Psoas muscle (tissue), 8 donors: ENCODE data around the gene XYLB. TPM values are rescaled to one million over a fixed set of nuclear protein-coding genes. Genes with fewer than 3 reads are reported as not detected.

Experiments
- ATAC-seq, 4 donors: fragments of 200-7000 bp; cut with Tn5 transposase; one replicate each; pipeline ENCODE4 v1.9.1; 2020; ENCODE audit warnings: moderate library complexity in 3 of 4, mild to moderate bottlenecking in 2 of 4
- DNase-seq, 2 donors: peaks; one replicate each; pipeline ENCODE4 v3.0.0-alpha.2; 2020
- H3K27ac ChIP-seq: fragments of 200-600 bp; one replicate; pipeline ENCODE4 v1.8.0; 2022
- H3K27me3 ChIP-seq, 3 donors: fragments of 200-600 bp in 1 of 3; one replicate each; pipeline versions ENCODE4 v1.6.1 to v1.8.0; 2013 to 2022; ENCODE audit warnings: low read length in 2 of 3, mild to moderate bottlenecking in 2 of 3, moderate library complexity in 1 of 3; ENCODE audit not compliant: insufficient read depth in 3 of 3
- H3K36me3 ChIP-seq, 2 donors: fragments of 200-600 bp in 1 of 2; one replicate each; pipeline versions ENCODE4 v1.6.1 to v1.8.0; 2013 to 2022; ENCODE audit warnings: low read depth in 1 of 2, mild to moderate bottlenecking in 1 of 2, moderate library complexity in 1 of 2; ENCODE audit not compliant: insufficient read depth in 1 of 2
- H3K4me1 ChIP-seq: fragments of 200-600 bp; one replicate; pipeline ENCODE4 v1.8.0; 2022
- H3K4me3 ChIP-seq: fragments of 200-600 bp; one replicate; pipeline ENCODE4 v1.8.0; 2022; ENCODE audit warnings: mild to moderate bottlenecking
- H3K9me3 ChIP-seq: fragments of 200-600 bp; one replicate; pipeline ENCODE4 v1.8.0; 2022
- CTCF ChIP-seq: fragments of 200-600 bp; IDR thresholded peaks from one replicate; pipeline ENCODE4 v1.8.0; 2022; ENCODE audit warnings: antibody characterized with exemption
- WGBS, 3 donors: extraction: QIAGEN DNeasy Blood & Tissue Kit; methylation state at CpG; one replicate each; pipeline versions ENCODE4 v1.1.6 to v1.1.7; 2013; 5-methylcytosine and 5-hydroxymethylcytosine counted together
- intact Hi-C, 2 donors: fragments of 100-400 bp; cut with DNase I; formaldehyde crosslinking; loops; one replicate each; pipeline versions ENCODE4 v1.11.0 to v1.14.2; 2022
- polyA plus RNA-seq, 3 donors: library from polyadenylated mRNA; stranded (reverse); fragments of 200-250 nt; gene quantifications; one replicate each; pipeline ENCODE4 v1.2.3, GENCODE V29; 2013
- total RNA-seq, 4 donors: library from RNA; stranded (reverse); fragmentation: NEBNext Ultra II Directional in 2 of 4; extraction: Animal tissue kit (Norgen Biotek cat#: 25700) in 2 of 4; gene quantifications; one replicate each; pipeline versions ENCODE4 v1.2.1 to v1.2.4, GENCODE V29; 2021 to 2023
- donor health status: healthy with polysubstance abuse.
- donor health status: DM: no; HTN: no; CAD: no; lungs with moderate emphysema.
- donor health status: Bipolar disorder and iron deficiency.
- donor health status: healthy.
- donor health status: DM: yes; HTN: yes; CAD: no.
- donor health status: DM: no; HTN: no; CAD: no.
- donor health status: DM: no; HTN: no; CAD: no.
- donor health status: DM: yes; HTN: yes; CAD: no.

XYLB gene
- total and polyA plus RNA-seq, 7 donors = 0.11 to 1.3 (median 0.78) TPM

- Histone ChIP-seq H3K27me3 (no peaks in the 10 kb centered on the region), H3K9me3 (no peaks in the 10 kb centered on the region), H3K4me1 (no peaks in the 10 kb centered on the region), H3K27ac (no peak overlapping the region), H3K4me3 (no peak overlapping the region), H3K36me3 (no peaks in the 10 kb centered on the region)
- ATAC-seq (no peak), DNase-seq (no peak)
- 92 to 98% (median 96%) methylated on average over 3 of the region's 3 CpGs for whole genome bisulfite sequencing, 3 donors
- intact Hi-C loops = no loop called here
- no peak for TF ChIP-seq CTCF
These were observed 34.2 kb upstream of the XYLB start for GRCh38 chr3:38312356-38312755.

- no peak overlapping the region for H3K4me3 ChIP-seq
- no peaks in the 10 kb centered on the region for H3K9me3 ChIP-seq
- intact Hi-C loops = no loop called here
- ATAC-seq (peak; percentile 30 to 76 (median 56)), DNase-seq (no peak)
- no peak for TF ChIP-seq CTCF
- H3K4me1 ChIP-seq = no peaks in the 10 kb centered on the region
- H3K27ac ChIP-seq = no peak overlapping the region
- no peaks in the 10 kb centered on the region for H3K36me3 ChIP-seq
- H3K27me3 ChIP-seq = no peaks in the 10 kb centered on the region
- WGBS, 3 donors = 33 to 67% (median 53%) methylated on average over 4 to 5 of the region's 5 CpGs
These were observed 33.3 kb upstream of the XYLB start for GRCh38 chr3:38313263-38313662.

GRCh38 chr3:38313695-38314094 lies 32.9 kb upstream of the XYLB start:
- Histone ChIP-seq H3K4me1 (no peaks in the 10 kb centered on the region), H3K4me3 (no peak overlapping the region), H3K36me3 (no peaks in the 10 kb centered on the region), H3K27ac (no peak overlapping the region), H3K9me3 (no peaks in the 10 kb centered on the region), H3K27me3 (no peaks in the 10 kb centered on the region)
- ATAC-seq (no peak), DNase-seq (no peak)
- no peak for TF ChIP-seq CTCF
- WGBS, 3 donors = 81 to 82% (median 81%) methylated on average over 11 of the region's 11 CpGs
- intact Hi-C loops = no loop called here

GRCh38 chr3:38314112-38314763 lies 32.3 kb upstream of the XYLB start:
- TF ChIP-seq CTCF = no peak
- Histone ChIP-seq H3K4me3 (no peak overlapping the region), H3K27me3 (no peaks in the 10 kb centered on the region), H3K27ac (no peak overlapping the region), H3K36me3 (no peaks in the 10 kb centered on the region), H3K4me1 (no peaks in the 10 kb centered on the region), H3K9me3 (no peaks in the 10 kb centered on the region)
- DNase-seq = no peak
- WGBS, 3 donors = 51 to 68% (median 55%) methylated on average over 4 of the region's 4 CpGs
- intact Hi-C loops = no loop called here
- ATAC-seq = no peak
